Neural cell (in vitro differentiated cells): ENCODE measurements around the gene NFE2L3. TPM values are rescaled to one million over a fixed set of nuclear protein-coding genes. Genes with fewer than 3 reads are reported as not detected.

Experiments
- H2AFZ ChIP-seq: fragments of 200-600, 300-800 bp; sonication (generic), shearing (Covaris generic); 2 replicates; pipeline ENCODE4 v1.6.0; 2014; ENCODE audit warnings: low read depth, mild to moderate bottlenecking, antibody characterized with exemption, low read length, moderate library complexity
- H3F3A ChIP-seq: fragments of 200-600 bp; shearing (Covaris generic); 2 replicates; pipeline ENCODE4 v1.6.1; 2016; ENCODE audit warnings: mild to moderate bottlenecking, moderate library complexity, mixed read lengths, antibody characterized with exemption, low read length; ENCODE audit not compliant: insufficient read depth, poor library complexity, severe bottlenecking
- H3K27ac ChIP-seq: fragments of 200-600, 300-800 bp; sonication (generic), shearing (Covaris generic); 2 replicates; pipeline ENCODE4 v1.5.1; 2014; ENCODE audit warnings: mild to moderate bottlenecking, low read length, moderate library complexity
- H3K27me3 ChIP-seq: fragments of 300-800, 200-600 bp; sonication (generic), shearing (Covaris generic); 2 replicates; pipeline ENCODE4 v1.6.0; 2014; ENCODE audit warnings: mild to moderate bottlenecking, low read depth, low read length, moderate library complexity; ENCODE audit not compliant: insufficient read depth
- H3K36me3 ChIP-seq: fragments of 300-800, 200-600 bp; sonication (generic), shearing (Covaris generic); 2 replicates; pipeline ENCODE4 v1.5.1; 2014; ENCODE audit warnings: mild to moderate bottlenecking, antibody characterized with exemption, low read length, moderate library complexity; ENCODE audit not compliant: insufficient read depth
- H3K4me2 ChIP-seq: fragments of 300-800, 200-600 bp; sonication (generic), shearing (Covaris generic); 2 replicates; pipeline ENCODE4 v1.6.0; 2014; ENCODE audit warnings: mild to moderate bottlenecking, low read length
- H3K4me3 ChIP-seq: fragments of 300-800, 200-600 bp; sonication (generic), shearing (Covaris generic); 2 replicates; pipeline ENCODE4 v1.5.1; 2014; ENCODE audit warnings: mild to moderate bottlenecking, low read length, moderate library complexity
- H3K79me2 ChIP-seq: fragments of 200-600 bp; shearing (Covaris generic); replicated peaks from 2 replicates; pipeline ENCODE4 v1.6.0; 2014; ENCODE audit warnings: mild to moderate bottlenecking, low read length, moderate library complexity; ENCODE audit not compliant: insufficient read depth
- H3K9ac ChIP-seq: fragments of 300-800, 200-600 bp; sonication (generic), shearing (Covaris generic); 2 replicates; pipeline ENCODE4 v1.6.1; 2016; ENCODE audit warnings: mild to moderate bottlenecking, low read length, mixed read lengths
- H3K9me2 ChIP-seq: fragments of 200-600 bp; shearing (Covaris generic); 2 replicates; pipeline ENCODE4 v1.6.1; 2016; ENCODE audit warnings: mild to moderate bottlenecking, low read length, mixed read lengths; ENCODE audit not compliant: insufficient read depth
- H3K9me3 ChIP-seq: fragments of 200-600, 300-800 bp; sonication (generic), shearing (Covaris generic); 2 replicates; pipeline ENCODE4 v1.6.1; 2016; ENCODE audit warnings: mild to moderate bottlenecking, mixed run types, low read length, moderate library complexity, mixed read lengths
- H4K20me1 ChIP-seq: fragments of 200-600 bp; shearing (Covaris generic); 2 replicates; pipeline ENCODE4 v1.6.1; 2016; ENCODE audit warnings: mild to moderate bottlenecking, mixed run types; ENCODE audit not compliant: insufficient read depth
- EP300 ChIP-seq: fragments of 450-650 bp; conservative IDR thresholded peaks from 2 replicates; pipeline ENCODE4 v1.6.1; 2014; ENCODE audit warnings: antibody characterized with exemption, mild to moderate bottlenecking, moderate library complexity; ENCODE audit not compliant: poor library complexity, severe bottlenecking
- EZH2 ChIP-seq: fragments of 200-600, 300-800 bp; shearing (Covaris generic), sonication (generic); IDR thresholded peaks from 2 replicates; pipeline ENCODE4 v1.6.1; 2014; ENCODE audit warnings: antibody characterized with exemption, low read length, borderline replicate concordance, mild to moderate bottlenecking; ENCODE audit not compliant: insufficient read depth, poor library complexity, severe bottlenecking
- MXI1 ChIP-seq: fragments of 450-650 bp; conservative IDR thresholded peaks from 2 replicates; pipeline ENCODE4 v1.6.1; 2014; ENCODE audit warnings: antibody characterized with exemption, mild to moderate bottlenecking; ENCODE audit not compliant: poor library complexity, severe bottlenecking
- RAD21 ChIP-seq: fragments of 450-650 bp; conservative IDR thresholded peaks from 2 replicates; pipeline ENCODE4 v1.6.1; 2014; ENCODE audit warnings: antibody characterized with exemption, mild to moderate bottlenecking, moderate library complexity
- REST ChIP-seq: IDR thresholded peaks from 2 replicates; pipeline ENCODE4 v1.6.1; 2012; ENCODE audit warnings: borderline replicate concordance
- SMC3 ChIP-seq: fragments of 450-650 bp; conservative IDR thresholded peaks from 2 replicates; pipeline ENCODE4 v1.6.1; 2014; ENCODE audit warnings: antibody characterized with exemption, mild to moderate bottlenecking, moderate library complexity; ENCODE audit not compliant: poor library complexity
- TAF1 ChIP-seq: IDR thresholded peaks from 2 replicates; pipeline ENCODE4 v1.6.1; 2012; ENCODE audit warnings: low read depth
- polyA plus RNA-seq: library from polyadenylated mRNA; depleted of rRNA; stranded (reverse); fragments of >200 nt; gene quantifications from 2 replicates; pipeline ENCODE4 v1.2.3, GENCODE V29; 2014
- TF ChIP-seq, protein P1 (sequence below): fragments of 450-650 bp; IDR thresholded peaks from 2 replicates; pipeline ENCODE4 v1.5.1; 2014; ENCODE audit warnings: antibody characterized with exemption, mild to moderate bottlenecking, moderate library complexity; ENCODE audit not compliant: poor library complexity, severe bottlenecking

Gene NFE2L3
- polyA plus RNA-seq, 1 donor from 2014 or later, result 2.9 TPM

DNA sequence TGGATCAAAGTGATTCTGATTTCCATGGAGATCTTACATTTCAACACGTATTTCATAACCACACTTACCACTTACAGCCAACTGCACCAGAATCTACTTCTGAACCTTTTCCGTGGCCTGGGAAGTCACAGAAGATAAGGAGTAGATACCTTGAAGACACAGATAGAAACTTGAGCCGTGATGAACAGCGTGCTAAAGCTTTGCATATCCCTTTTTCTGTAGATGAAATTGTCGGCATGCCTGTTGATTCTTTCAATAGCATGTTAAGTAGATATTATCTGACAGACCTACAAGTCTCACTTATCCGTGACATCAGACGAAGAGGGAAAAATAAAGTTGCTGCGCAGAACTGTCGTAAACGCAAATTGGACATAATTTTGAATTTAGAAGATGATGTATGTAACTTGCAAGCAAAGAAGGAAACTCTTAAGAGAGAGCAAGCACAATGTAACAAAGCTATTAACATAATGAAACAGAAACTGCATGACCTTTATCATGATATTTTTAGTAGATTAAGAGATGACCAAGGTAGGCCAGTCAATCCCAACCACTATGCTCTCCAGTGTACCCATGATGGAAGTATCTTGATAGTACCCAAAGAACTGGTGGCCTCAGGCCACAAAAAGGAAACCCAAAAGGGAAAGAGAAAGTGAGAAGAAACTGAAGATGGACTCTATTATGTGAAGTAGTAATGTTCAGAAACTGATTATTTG, 33.3 kb downstream of the NFE2L3 start:
- Histone ChIP-seq H3K4me2 (no peak overlapping the region), H3K9me3 (no peaks in the 10 kb centered on the region), H4K20me1 (peaks cover 4% of the 10 kb centered on the region), H3K4me3 (no peak overlapping the region), H3F3A (no peaks in the 10 kb centered on the region), H3K9me2 (peaks cover 3% of the 10 kb centered on the region), H3K27ac (no peak overlapping the region), H2AFZ (no peak overlapping the region), H3K27me3 (no peaks in the 10 kb centered on the region), H3K9ac (no peak overlapping the region), H3K79me2 (peaks cover 4% of the 10 kb centered on the region), H3K36me3 (peaks cover 25% of the 10 kb centered on the region)
- no peak for TF ChIP-seq EP300
- no peak for TF ChIP-seq MXI1
- no peak for TF ChIP-seq EZH2
- no peak for TF ChIP-seq TAF1
- TF ChIP-seq, protein P1, sequence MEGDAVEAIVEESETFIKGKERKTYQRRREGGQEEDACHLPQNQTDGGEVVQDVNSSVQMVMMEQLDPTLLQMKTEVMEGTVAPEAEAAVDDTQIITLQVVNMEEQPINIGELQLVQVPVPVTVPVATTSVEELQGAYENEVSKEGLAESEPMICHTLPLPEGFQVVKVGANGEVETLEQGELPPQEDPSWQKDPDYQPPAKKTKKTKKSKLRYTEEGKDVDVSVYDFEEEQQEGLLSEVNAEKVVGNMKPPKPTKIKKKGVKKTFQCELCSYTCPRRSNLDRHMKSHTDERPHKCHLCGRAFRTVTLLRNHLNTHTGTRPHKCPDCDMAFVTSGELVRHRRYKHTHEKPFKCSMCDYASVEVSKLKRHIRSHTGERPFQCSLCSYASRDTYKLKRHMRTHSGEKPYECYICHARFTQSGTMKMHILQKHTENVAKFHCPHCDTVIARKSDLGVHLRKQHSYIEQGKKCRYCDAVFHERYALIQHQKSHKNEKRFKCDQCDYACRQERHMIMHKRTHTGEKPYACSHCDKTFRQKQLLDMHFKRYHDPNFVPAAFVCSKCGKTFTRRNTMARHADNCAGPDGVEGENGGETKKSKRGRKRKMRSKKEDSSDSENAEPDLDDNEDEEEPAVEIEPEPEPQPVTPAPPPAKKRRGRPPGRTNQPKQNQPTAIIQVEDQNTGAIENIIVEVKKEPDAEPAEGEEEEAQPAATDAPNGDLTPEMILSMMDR, result no peak
- no peak for TF ChIP-seq SMC3

- no peak overlapping the region for H3K4me2 ChIP-seq
- H3K9me2 ChIP-seq, result peaks cover 3% of the 10 kb centered on the region
- peaks cover 9% of the 10 kb centered on the region for H4K20me1 ChIP-seq
- no peak overlapping the region for H3K9ac ChIP-seq
- no peaks in the 10 kb centered on the region for H3K9me3 ChIP-seq
- TF ChIP-seq, protein P1, result no peak
- TF ChIP-seq EP300 (no peak), MXI1 (no peak), REST (no peak), EZH2 (no peak), SMC3 (no peak), RAD21 (no peak)
- H3K36me3 ChIP-seq, result peaks cover 30% of the 10 kb centered on the region
- no peak overlapping the region for H2AFZ ChIP-seq
- H3K4me3 ChIP-seq, result no peak overlapping the region
- H3K27ac ChIP-seq, result no peak overlapping the region
- peaks cover 6% of the 10 kb centered on the region for H3K79me2 ChIP-seq
- H3K27me3 ChIP-seq, result no peaks in the 10 kb centered on the region
- H3F3A ChIP-seq, result no peaks in the 10 kb centered on the region
Measured at GRCh38 chr7:26185844-26186180, 33.8 kb downstream of the NFE2L3 start.
